Upper lobe of left lung (tissue), 6 donors: Measurements from ENCODE around the gene CCDC192. TPM values are rescaled to one million over a fixed set of nuclear protein-coding genes. Genes with fewer than 3 reads are reported as not detected.
A peak's percentile ranks its signal among the peaks of the same experiment; 100 is the strongest.

Source experiments
- ATAC-seq, 2 donors: fragments of 200-7000 bp; cut with Tn5 transposase; one replicate each; pipeline ENCODE4 v1.9.1; 2022; ENCODE audit warnings: mild to moderate bottlenecking in 2 of 2, moderate library complexity in 2 of 2; ENCODE audit not compliant: low FRiP score in 2 of 2
- DNase-seq, 2 donors: peaks; one replicate each; pipeline ENCODE4 v3.0.0-alpha.2; 2019 to 2020
- H3K27ac ChIP-seq, 4 donors: fragments of 200-600 bp; sonication (generic); one replicate each; pipeline ENCODE4 v1.5.1; 2016 to 2019
- H3K27me3 ChIP-seq, 4 donors: fragments of 200-600 bp; sonication (generic); one replicate each; pipeline ENCODE4 v1.5.1; 2017 to 2019
- H3K36me3 ChIP-seq, 4 donors: fragments of 200-600 bp; sonication (generic); one replicate each; pipeline ENCODE4 v1.5.1; 2016 to 2019
- H3K4me1 ChIP-seq, 4 donors: fragments of 200-600 bp; sonication (generic); one replicate each; pipeline ENCODE4 v1.5.1; 2018 to 2019
- H3K4me3 ChIP-seq, 4 donors: fragments of 200-600 bp; sonication (generic); one replicate each; pipeline ENCODE4 v1.5.1; 2017 to 2019; ENCODE audit warnings: mild to moderate bottlenecking in 2 of 4, moderate library complexity in 1 of 4
- H3K9me3 ChIP-seq, 4 donors: fragments of 200-600 bp; sonication (generic); one replicate each; pipeline ENCODE4 v1.5.1; 2018 to 2019
- CTCF ChIP-seq, 6 experiments: fragments of 450-650 bp in 4 of 6; fragments of 200-600 bp in 2 of 6; sonication (generic) in 2 of 6; IDR thresholded peaks; one replicate each; pipeline ENCODE4 v1.5.1; 2016 to 2019; ENCODE audit warnings: antibody characterized with exemption in 6 of 6
- EP300 ChIP-seq, 4 donors: sonication (generic); formaldehyde crosslinking; IDR thresholded peaks; one replicate each; pipeline ENCODE4 v1.5.1; 2017; ENCODE audit warnings: antibody characterized with exemption in 4 of 4, control low read depth in 2 of 4
- POLR2A ChIP-seq, 4 donors: fragments of 450-650 bp; IDR thresholded peaks; one replicate each; pipeline ENCODE4 v1.5.1; 2016 to 2017; ENCODE audit warnings: antibody characterized with exemption in 4 of 4, mild to moderate bottlenecking in 2 of 4
- POLR2AphosphoS5 ChIP-seq, 2 donors: sonication (generic); formaldehyde crosslinking; IDR thresholded peaks; one replicate each; pipeline ENCODE4 v1.5.1; 2017; ENCODE audit warnings: antibody characterized with exemption in 2 of 2
- WGBS, 2 donors: methylation state at CpG; one replicate each; pipeline ENCODE4 v1.1.5; 2017 to 2018; 5-methylcytosine and 5-hydroxymethylcytosine counted together
- total RNA-seq, 6 donors: library from RNA; depleted of rRNA in 4 of 6; stranded (reverse); fragments of >200 nt in 4 of 6; gene quantifications; one replicate each; pipeline versions ENCODE4 v1.1.0 to v1.2.1, GENCODE V29; 2016 to 2021
- donor health status: DM: no; HTN: no; CAD: no; lungs with moderate emphysema.
- donor health status: DM: no; HTN: yes; CAD: no; lungs with severe emphysema.

The CCDC192 gene
- total RNA-seq, 6 donors from 2014 or later: 0.76 TPM; not detected in 5

GRCh38 chr5:127959152-127959764 is 256.1 kb downstream of the CCDC192 start:
- no peaks in the 10 kb centered on the region for H3K27me3 ChIP-seq
- no peaks in the 10 kb centered on the region for H3K36me3 ChIP-seq
- H3K27ac ChIP-seq: peak overlapping the region; percentile 26 to 60 (median 47)
- peak in 1 of 2 donors; percentile 23 for ATAC-seq
- H3K4me3 ChIP-seq: no peak overlapping the region
- peaks cover 25 to 38% (median 34%) of the 10 kb centered on the region in 4 donors for H3K4me1 ChIP-seq
- peak in 1 of 2 donors; percentile 60 for DNase-seq
- no peak for TF ChIP-seq POLR2A (IDR thresholded peaks at IDR 0.05)
- TF ChIP-seq POLR2AphosphoS5 (IDR thresholded peaks at IDR 0.05): no peak
- no peak for TF ChIP-seq EP300 (IDR thresholded peaks at IDR 0.05)
- TF ChIP-seq CTCF (IDR thresholded peaks at IDR 0.05): no peak
- 25 to 30% methylated on average over 3 of the region's 3 CpGs for WGBS, 2 donors
- H3K9me3 ChIP-seq: no peaks in the 10 kb centered on the region

GRCh38 chr5:127960270-127960691 is 257.1 kb downstream of the CCDC192 start:
- no peaks in the 10 kb centered on the region for H3K27me3 ChIP-seq
- DNase-seq: no peak
- H3K4me1 ChIP-seq: peaks cover 25 to 38% (median 34%) of the 10 kb centered on the region in 4 donors
- 64 to 91% methylated on average over 1 of the region's 1 CpG for WGBS, 2 donors
- peak in 1 of 2 donors; percentile 28 for ATAC-seq
- H3K9me3 ChIP-seq: no peaks in the 10 kb centered on the region
- H3K4me3 ChIP-seq: no peak overlapping the region
- H3K36me3 ChIP-seq: no peaks in the 10 kb centered on the region
- peak in 1 of 4 donors; percentile 21 for TF ChIP-seq EP300 (IDR thresholded peaks at IDR 0.05)
- no peak for TF ChIP-seq POLR2A (IDR thresholded peaks at IDR 0.05)
- no peak for TF ChIP-seq CTCF (IDR thresholded peaks at IDR 0.05)
- TF ChIP-seq POLR2AphosphoS5 (IDR thresholded peaks at IDR 0.05): peak; percentile 24 to 55
- H3K27ac ChIP-seq: peak overlapping the region in 3 of 4 donors; percentile 26 to 66 (median 58)

- Histone ChIP-seq H3K4me1 (peaks cover 25 to 38% (median 34%) of the 10 kb centered on the region in 4 donors), H3K9me3 (no peaks in the 10 kb centered on the region), H3K36me3 (no peaks in the 10 kb centered on the region), H3K27me3 (no peaks in the 10 kb centered on the region), H3K4me3 (no peak overlapping the region), H3K27ac (peak overlapping the region; percentile 18 to 66 (median 40))
- no peak for DNase-seq
- TF ChIP-seq POLR2AphosphoS5 (IDR thresholded peaks at IDR 0.05): no peak
- TF ChIP-seq POLR2A (IDR thresholded peaks at IDR 0.05): no peak
- no peak for TF ChIP-seq EP300 (IDR thresholded peaks at IDR 0.05)
- TF ChIP-seq CTCF (IDR thresholded peaks at IDR 0.05): no peak
- 79 to 80% methylated on average over 2 of the region's 2 CpGs for WGBS, 2 donors
- no peak for ATAC-seq
These were observed 258.0 kb downstream of the CCDC192 start for GRCh38 chr5:127961006-127961762.

GRCh38 chr5:127961763-127962145 is 258.6 kb downstream of the CCDC192 start:
- Histone ChIP-seq H3K9me3 (no peaks in the 10 kb centered on the region), H3K27me3 (no peaks in the 10 kb centered on the region), H3K4me1 (peaks cover 25 to 38% (median 34%) of the 10 kb centered on the region in 4 donors), H3K4me3 (no peak overlapping the region), H3K27ac (peak overlapping the region in 3 of 4 donors; percentile 18 to 66 (median 46)), H3K36me3 (no peaks in the 10 kb centered on the region)
- DNase-seq: no peak
- ATAC-seq: no peak
- TF ChIP-seq EP300 (IDR thresholded peaks at IDR 0.05) (no peak), POLR2AphosphoS5 (IDR thresholded peaks at IDR 0.05) (no peak), CTCF (IDR thresholded peaks at IDR 0.05) (no peak), POLR2A (IDR thresholded peaks at IDR 0.05) (no peak)
- 94 to 96% methylated on average over 3 of the region's 3 CpGs for WGBS, 2 donors
